22Rv1 (cell line): ENCODE results near the gene GRM8.
"Not testable (repeated sequence)": the region's sequence is repeated elsewhere in the genome, so short reads cannot be mapped to it uniquely, and the experiment has no call there.

Experiments used
- CTCF ChIP-seq: fragments of 450-650 bp; IDR thresholded peaks from 2 replicates; pipeline ENCODE4 v1.5.1; 2017; ENCODE audit warnings: mild to moderate bottlenecking
- ZFX ChIP-seq: fragments of 450-650 bp; IDR thresholded peaks from 2 replicates; pipeline ENCODE4 v1.6.1; 2017; ENCODE audit warnings: antibody characterized with exemption, borderline replicate concordance

- not testable (repeated sequence) for TF ChIP-seq CTCF, ZFX
Measured at GRCh38 chr7:126887980-126888379, 364.8 kb downstream of the GRM8 start.
